HepG2 (cell line): ENCODE data around the gene ZNF440. TPM values are rescaled to one million over a fixed set of nuclear protein-coding genes. Genes with fewer than 3 reads are reported as not detected.

ENCODE experiments used
- ATM ChIP-seq: fragments of 450-650 bp; IDR thresholded peaks from 2 replicates; pipeline ENCODE4 v1.7.1; 2017; ENCODE audit warnings: mild to moderate bottlenecking, borderline replicate concordance
- CEBPZ ChIP-seq: IDR thresholded peaks from 2 replicates; pipeline ENCODE4 v1.6.1; 2012; ENCODE audit warnings: low read length, improper control_type of control experiment
- CREBL2 ChIP-seq: sonication (generic); formaldehyde crosslinking; IDR thresholded peaks from 2 replicates; pipeline ENCODE4 v1.8.1; 2023; ENCODE audit warnings: missing genetic modification reagents, mild to moderate bottlenecking, borderline replicate concordance
- EEA1 ChIP-seq: sonication (generic); formaldehyde crosslinking; IDR thresholded peaks from 2 replicates; pipeline ENCODE4 v1.5.1; 2020; ENCODE audit warnings: mild to moderate bottlenecking, missing genetic modification reagents, borderline replicate concordance
- ELF4 ChIP-seq: sonication (generic); formaldehyde crosslinking; IDR thresholded peaks from 2 replicates; pipeline ENCODE4 v1.5.0; 2020; ENCODE audit warnings: missing genetic modification reagents, mild to moderate bottlenecking, moderate library complexity, borderline replicate concordance
- ELK4 ChIP-seq: sonication (generic); formaldehyde crosslinking; IDR thresholded peaks from 2 replicates; pipeline ENCODE4 v1.9.0; 2021; ENCODE audit warnings: missing genetic modification reagents, borderline replicate concordance
- IKZF4 ChIP-seq: sonication (generic); formaldehyde crosslinking; IDR thresholded peaks from 2 replicates; pipeline ENCODE4 v1.5.1; 2020; ENCODE audit warnings: borderline replicate concordance, mild to moderate bottlenecking, low read depth, missing genetic modification reagents; ENCODE audit errors: not compliant biosample characterization
- NR2F1 ChIP-seq, 2 experiments: fragments of 450-650 bp in 1 of 2; formaldehyde crosslinking in 1 of 2; IDR thresholded peaks; 2 replicates each; pipeline versions ENCODE4 v1.5.0 to v1.6.1; 2016 to 2020; ENCODE audit warnings: mild to moderate bottlenecking in 1 of 2, missing compliant biosample characterization in 1 of 2, missing genetic modification reagents in 1 of 2, moderate library complexity in 1 of 2
- PAX8 ChIP-seq: sonication (generic); formaldehyde crosslinking; IDR thresholded peaks from 2 replicates; pipeline ENCODE4 v1.8.0; 2022; ENCODE audit warnings: mild to moderate bottlenecking, missing genetic modification reagents, borderline replicate concordance
- TAF1 ChIP-seq: sonication (generic); formaldehyde crosslinking; IDR thresholded peaks from 2 replicates; pipeline ENCODE4 v1.4.0; 2020; ENCODE audit warnings: missing genetic modification reagents
- TRIM22 ChIP-seq: fragments of 450-650 bp; IDR thresholded peaks from 2 replicates; pipeline ENCODE4 v1.6.1; 2017
- U2AF1 ChIP-seq: fragments of 200-400 bp; formaldehyde crosslinking; optimal IDR thresholded peaks from 2 replicates; pipeline ENCODE3; 2017; ENCODE audit warnings: mild to moderate bottlenecking, low read depth, low read length
- YEATS2 ChIP-seq: sonication (generic); formaldehyde crosslinking; IDR thresholded peaks from 2 replicates; pipeline ENCODE4 v1.4.0; 2020; ENCODE audit warnings: missing genetic modification reagents, borderline replicate concordance
- ZC3H4 ChIP-seq: sonication (generic); formaldehyde crosslinking; IDR thresholded peaks from 2 replicates; pipeline ENCODE4 v1.4.0; 2020; ENCODE audit warnings: missing genetic modification reagents, borderline replicate concordance
- ZFP36L1 ChIP-seq: sonication (generic); formaldehyde crosslinking; IDR thresholded peaks from 2 replicates; pipeline ENCODE4 v1.8.0; 2022; ENCODE audit warnings: mild to moderate bottlenecking, missing genetic modification reagents, moderate library complexity
- ZNF224 ChIP-seq: sonication (generic); formaldehyde crosslinking; IDR thresholded peaks from 2 replicates; pipeline ENCODE4 v1.5.0; 2020; ENCODE audit warnings: mild to moderate bottlenecking, missing genetic modification reagents
- ZNF24 ChIP-seq: fragments of 450-650 bp; IDR thresholded peaks from 2 replicates; pipeline ENCODE4 v1.6.1; 2017; ENCODE audit warnings: antibody characterized with exemption, mild to moderate bottlenecking
- ZNF335 ChIP-seq: sonication (generic); formaldehyde crosslinking; IDR thresholded peaks from 2 replicates; pipeline ENCODE4 v1.4.0; 2020; ENCODE audit warnings: missing genetic modification reagents
- ZNF513 ChIP-seq: sonication (generic); formaldehyde crosslinking; conservative IDR thresholded peaks from 2 replicates; pipeline ENCODE4 v1.5.0; 2020; ENCODE audit warnings: missing genetic modification reagents
- ZNF678 ChIP-seq: sonication (generic); formaldehyde crosslinking; IDR thresholded peaks from 2 replicates; pipeline ENCODE4 v1.4.0; 2020; ENCODE audit warnings: mild to moderate bottlenecking, missing genetic modification reagents
- ZNF883 ChIP-seq: sonication (generic); formaldehyde crosslinking; IDR thresholded peaks from 2 replicates; pipeline ENCODE4 v1.5.1; 2020; ENCODE audit warnings: mild to moderate bottlenecking, missing genetic modification reagents; ENCODE audit errors: not compliant biosample characterization
- polyA plus RNA-seq, 8 experiments: library from polyadenylated mRNA; depleted of rRNA in 3 of 8; stranded (reverse) in 7 of 8; unstranded in 1 of 8; fragments of >200 nt; fragmentation: Illumina TruSeq in 4 of 8; extraction: Trizol in 4 of 8; gene quantifications; 2 replicates each; pipeline versions ENCODE4 v1.2.1 to v1.2.3, GENCODE V29; 2011 to 2016; ENCODE audit warnings: low read depth in 4 of 8, missing spikeins in 1 of 8, mixed read lengths in 1 of 8; ENCODE audit not compliant: insufficient read depth in 1 of 8
- total RNA-seq, 5 experiments: library from RNA; depleted of rRNA; stranded (reverse); fragments of >200 nt; fragmentation: Illumina TruSeq; extraction: Trizol; gene quantifications; 2 replicates each; pipeline ENCODE4 v1.2.3, GENCODE V29; 2016; ENCODE audit warnings: low read depth in 1 of 5

ZNF440 gene
- total and polyA plus RNA-seq, 2 of the 13 experiments (the other 11 are each of a cell fraction or from before 2014, with no cell fraction given), result 2.7 to 12.4 TPM

GRCh38 chr19:11798391-11799330 is 15.4 kb upstream of the ZNF440 start, which contains the start of gene ZNF491 (continued):
- TF ChIP-seq ZNF883, result peak; percentile 76
- TF ChIP-seq ZNF335 (CRISPR knock-in tag), result no peak
- no peak for TF ChIP-seq IKZF4
- TF ChIP-seq ELK4 (CRISPR knock-in tag), result no peak
- TF ChIP-seq TRIM22, result no peak
- no peak for TF ChIP-seq ATM
- TF ChIP-seq ZNF24, result no peak
- no peak for TF ChIP-seq CREBL2
- no peak for TF ChIP-seq CEBPZ
- TF ChIP-seq EEA1 (CRISPR knock-in tag), result no peak
- no peak for TF ChIP-seq U2AF1
- no peak for TF ChIP-seq NR2F1 (CRISPR knock-in tag; IDR thresholded peaks at IDR 0.05)
- no peak; the same call in 1 of the 2 replicates for TF ChIP-seq ZNF678 (CRISPR knock-in tag)
- TF ChIP-seq ZNF224, result 0 out of 2 replicates have a peak, but pooled peaks have one; percentile 39
- no peak for TF ChIP-seq ELF4 (CRISPR knock-in tag)
- TF ChIP-seq PAX8, result no peak
- peak; percentile 88 for TF ChIP-seq TAF1 (CRISPR knock-in tag)
- TF ChIP-seq ZC3H4, result no peak
- peak; percentile 47; the same call in 1 of the 2 replicates for TF ChIP-seq YEATS2 (CRISPR knock-in tag)
- no peak for TF ChIP-seq ZFP36L1
- no peak for TF ChIP-seq ZNF513 (CRISPR knock-in tag)
